Glomerular endothelial cell (primary cell): ENCODE data around the gene CAMK1D. TPM values are rescaled to one million over a fixed set of nuclear protein-coding genes. Genes with fewer than 3 reads are reported as not detected.

Source experiments
- DNase-seq: peaks from one replicate; pipeline ENCODE4 v3.0.0-alpha.2; 2011; ENCODE audit warnings: low read depth, low spot score; ENCODE audit errors: extremely low read depth
- total RNA-seq: library from RNA; depleted of rRNA; stranded (reverse); fragments of >200 nt; gene quantifications from 2 replicates; pipeline ENCODE4 v1.2.3, GENCODE V29; 2015

The CAMK1D gene
- total RNA-seq, 1 donor from 2014 or later, result 2.0 TPM

- no peak for DNase-seq
These were observed 110.0 kb downstream of the CAMK1D start for GRCh38 chr10:12459340-12459739.

- no peak for DNase-seq
These were observed 110.4 kb downstream of the CAMK1D start for GRCh38 chr10:12459762-12460161.

GRCh38 chr10:12463459-12463838 lies 114.1 kb downstream of the CAMK1D start:
- no peak for DNase-seq

- DNase-seq, result no peak
These were observed 116.2 kb downstream of the CAMK1D start for GRCh38 chr10:12465385-12466136.

GRCh38 chr10:12466704-12467305 lies 117.5 kb downstream of the CAMK1D start:
- no peak for DNase-seq

- no peak for DNase-seq
These were observed 120.0 kb downstream of the CAMK1D start for GRCh38 chr10:12469345-12469744.

GRCh38 chr10:12470719-12471118 lies 121.4 kb downstream of the CAMK1D start:
- DNase-seq, result no peak

GRCh38 chr10:12471135-12471534 lies 121.8 kb downstream of the CAMK1D start:
- no peak for DNase-seq

- DNase-seq, result no peak
These were observed 124.1 kb downstream of the CAMK1D start for GRCh38 chr10:12473491-12473890.

GRCh38 chr10:12474727-12475412 lies 125.5 kb downstream of the CAMK1D start:
- no peak for DNase-seq

- no peak for DNase-seq
These were observed 127.3 kb downstream of the CAMK1D start for GRCh38 chr10:12476656-12477055.

- DNase-seq, result no peak
These were observed 130.1 kb downstream of the CAMK1D start for GRCh38 chr10:12479437-12479844.

GRCh38 chr10:12479924-12480323 lies 130.6 kb downstream of the CAMK1D start:
- no peak for DNase-seq

GRCh38 chr10:12480440-12480839 lies 131.1 kb downstream of the CAMK1D start:
- no peak for DNase-seq

- DNase-seq, result no peak
These were observed 132.6 kb downstream of the CAMK1D start for GRCh38 chr10:12481924-12482323.

- no peak for DNase-seq
These were observed 133.2 kb downstream of the CAMK1D start for GRCh38 chr10:12482587-12482986.

- no peak for DNase-seq
These were observed 134.9 kb downstream of the CAMK1D start for GRCh38 chr10:12484002-12484918.

GRCh38 chr10:12484941-12485805 lies 135.8 kb downstream of the CAMK1D start:
- DNase-seq, result no peak

GRCh38 chr10:12487366-12487765 lies 138.0 kb downstream of the CAMK1D start:
- no peak for DNase-seq

- DNase-seq, result no peak
These were observed 139.3 kb downstream of the CAMK1D start for GRCh38 chr10:12488626-12489025.
